NCI-H2196 (cell line): ENCODE measurements around the gene AWAT2.

Experiments used
- DNase-seq: peaks from one replicate; lab custom pipeline; 2025; ENCODE audit not compliant: unreplicated experiment; lab: John Stamatoyannopoulos, UW

The AWAT2 gene

GRCh38 chrX:70049925-70050324 is at the start of gene AWAT2:
AWAT2 (minus strand) TSS chrX:70049938; CDS start chrX:70049932, 6 bp downstream.
- no peak for DNase-seq

DNA sequence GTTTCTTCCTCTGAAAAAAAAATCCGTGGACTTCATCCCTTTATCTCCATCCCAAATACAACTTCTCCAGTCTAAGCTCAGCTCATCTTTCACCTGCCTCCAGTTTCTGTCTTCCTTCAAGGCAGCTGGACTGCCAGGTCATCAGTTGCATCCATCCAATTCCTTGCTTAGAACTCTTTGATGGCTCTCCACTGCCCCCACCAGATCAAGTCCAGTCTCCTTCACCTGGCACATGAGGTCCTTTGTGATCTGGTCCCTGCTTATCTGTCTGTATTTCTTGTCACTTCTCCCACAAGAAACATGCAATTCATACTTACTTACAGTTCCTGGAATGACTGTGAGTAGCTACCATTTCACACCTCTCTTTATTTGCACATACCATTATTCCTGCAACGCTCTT is 46.3 kb upstream of the AWAT2 start:
- no peak for DNase-seq

DNA sequence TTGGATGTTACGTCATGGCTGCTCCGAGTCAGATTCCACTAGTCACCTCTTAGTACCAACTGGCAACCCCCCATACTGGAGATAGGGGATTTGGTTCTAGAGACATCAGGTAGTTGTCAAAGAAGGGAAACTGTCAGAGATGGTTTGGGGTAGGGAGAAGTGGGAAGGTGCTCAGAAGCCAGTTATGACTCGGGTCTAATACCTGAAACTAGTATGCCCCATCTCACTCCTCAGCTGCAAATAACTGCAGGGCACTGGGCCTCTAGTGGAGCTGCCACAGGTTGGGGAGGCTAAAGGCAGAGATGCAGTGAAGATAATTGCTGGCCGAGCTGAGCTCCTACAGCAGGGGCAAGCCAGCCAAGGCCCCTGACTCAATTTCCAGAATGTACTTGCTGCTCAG is 42.5 kb upstream of the AWAT2 start:
- no peak for DNase-seq

GRCh38 chrX:70089604-70090297 is 40.0 kb upstream of the AWAT2 start:
- no peak for DNase-seq

DNA sequence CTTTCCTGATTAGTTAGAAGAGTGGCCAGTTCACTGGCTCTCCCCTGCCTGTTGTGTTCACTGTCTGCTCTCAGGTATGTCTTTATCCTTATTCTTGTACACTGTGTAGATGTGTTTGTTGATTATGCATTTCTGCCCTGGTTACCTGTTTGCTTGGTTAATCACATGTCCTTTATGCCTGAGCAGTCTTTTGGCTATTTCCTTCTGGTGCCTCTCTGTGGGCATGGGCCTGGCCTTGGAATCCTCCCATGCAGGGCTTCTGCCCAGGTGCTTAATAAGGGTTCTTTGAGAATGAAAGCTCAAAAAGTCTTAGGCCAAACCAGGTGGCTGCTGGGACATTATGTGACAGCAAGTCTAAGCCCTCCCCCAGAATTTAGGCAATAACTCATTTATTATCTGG is 39.0 kb upstream of the AWAT2 start:
- DNase-seq, result no peak

- DNase-seq, result peak; percentile 1
Observed at GRCh38 chrX:70087857-70088630, 38.3 kb upstream of the AWAT2 start.

DNA sequence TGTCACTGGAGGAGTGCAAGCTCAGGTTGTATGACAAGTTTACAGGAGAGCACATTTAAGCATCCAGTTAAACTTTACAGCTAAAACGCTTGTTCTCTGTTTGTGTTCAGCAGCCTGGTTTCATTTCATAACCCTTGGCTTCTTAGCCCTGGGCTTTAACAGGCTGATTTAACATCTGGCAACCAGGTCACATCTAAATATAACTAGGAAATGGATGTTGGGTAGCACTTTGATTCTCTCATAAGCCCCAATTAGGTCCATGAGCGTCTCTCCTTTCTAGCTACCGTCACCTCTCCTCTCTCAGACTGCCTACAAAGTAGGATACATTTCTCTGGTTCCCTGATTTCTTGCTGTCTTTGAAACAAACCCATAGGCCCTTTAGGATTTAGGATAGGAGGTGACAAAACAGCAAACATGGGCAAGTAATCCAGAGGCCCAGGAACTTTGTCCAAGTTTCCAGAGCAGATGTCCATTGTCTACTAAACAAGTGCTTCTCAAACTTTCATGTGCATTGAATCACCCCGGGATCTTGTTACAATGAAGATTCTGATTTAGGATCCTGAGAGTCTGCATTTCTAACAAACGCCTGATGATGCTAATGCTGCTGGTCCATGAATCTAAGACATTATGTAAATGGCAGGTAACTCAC is 35.0 kb upstream of the AWAT2 start:
- DNase-seq, result no peak

DNA sequence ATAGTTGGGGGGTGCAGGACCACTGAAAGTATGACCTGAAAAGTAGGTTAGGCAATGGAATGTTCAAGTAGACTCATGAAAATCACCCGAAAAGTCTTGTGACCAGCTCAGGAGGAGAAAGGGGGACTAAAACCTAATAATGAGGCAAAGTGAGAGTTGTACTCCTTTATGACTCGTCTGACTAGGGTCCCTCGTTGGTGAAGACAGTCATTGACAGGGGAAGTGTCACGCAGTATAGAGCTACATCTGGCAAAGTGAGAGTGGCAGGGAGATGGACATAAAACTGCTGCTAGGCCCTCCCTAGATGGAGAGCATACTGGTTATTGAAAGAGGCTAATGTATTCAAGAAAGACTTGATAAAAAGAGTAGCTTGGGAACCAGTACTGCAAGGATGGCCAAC is 33.0 kb upstream of the AWAT2 start:
- no peak for DNase-seq

DNA sequence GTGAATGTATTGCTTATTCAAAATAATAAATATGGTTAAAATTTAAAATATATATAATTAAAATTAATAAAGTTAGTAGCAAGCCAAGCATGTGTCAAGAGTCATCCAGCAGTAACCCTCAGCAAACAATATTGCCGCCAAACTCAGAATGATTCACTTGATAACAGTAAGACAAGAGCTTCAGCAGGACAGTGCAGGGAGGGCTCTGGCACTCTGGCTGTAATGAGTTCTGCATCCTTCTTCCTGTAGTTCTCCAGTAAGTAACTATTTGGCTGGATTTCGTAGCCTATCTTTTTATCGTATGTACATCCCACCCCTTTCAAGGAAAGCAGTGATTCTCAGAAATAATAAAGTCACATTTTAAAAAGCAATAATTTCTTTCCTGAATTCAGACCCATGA is 30.1 kb upstream of the AWAT2 start:
- DNase-seq, result no peak

GRCh38 chrX:70079297-70079696 is 29.6 kb upstream of the AWAT2 start:
- no peak for DNase-seq

DNA sequence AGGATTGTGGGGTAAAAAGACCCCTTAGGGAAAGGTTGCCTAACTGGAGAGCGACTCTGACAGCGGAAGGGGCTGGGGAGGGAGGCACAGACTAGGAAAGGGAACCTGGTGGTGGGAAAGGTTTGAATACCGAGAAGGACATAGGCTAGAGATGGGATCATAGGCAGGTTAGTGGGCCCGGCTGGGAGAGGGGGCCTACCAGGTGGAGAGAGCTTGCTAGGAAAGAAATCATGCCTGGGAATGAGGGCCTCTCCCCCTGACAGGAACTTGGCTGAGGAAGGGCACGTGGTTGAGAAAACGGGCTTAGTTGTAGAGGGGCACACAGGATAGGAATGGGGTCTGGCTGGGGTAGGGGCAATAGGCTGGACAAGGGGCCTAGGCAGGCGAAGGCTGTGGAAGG is 16.9 kb upstream of the AWAT2 start:
- DNase-seq, result no peak

GRCh38 chrX:70062961-70063550 is 13.3 kb upstream of the AWAT2 start:
- no peak for DNase-seq

DNA sequence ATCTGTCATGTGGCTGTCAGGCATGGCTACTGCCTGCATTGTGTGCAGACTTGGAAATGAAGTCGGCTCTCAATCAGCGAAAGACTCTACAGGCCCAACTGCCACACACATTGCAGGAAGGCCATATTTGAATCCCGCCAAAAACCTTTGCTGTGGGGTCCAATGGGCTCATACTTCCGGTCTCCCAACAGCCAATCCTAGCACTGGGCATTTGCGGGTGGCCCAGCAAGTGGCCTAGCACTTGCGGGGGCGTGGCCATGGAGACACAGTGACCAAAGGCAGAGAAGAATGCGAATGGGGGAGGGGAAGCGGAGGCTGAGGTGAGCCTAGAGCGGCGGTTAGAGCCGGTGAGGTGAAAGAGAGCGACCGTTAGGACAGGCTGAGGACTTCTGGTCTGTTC is 12.3 kb upstream of the AWAT2 start, which contains the start of gene OTUD6A:
OTUD6A (plus strand) TSS at position 382 of the 400 bp plus-strand sequence. CDS start 68 bp downstream, outside the sequence.
- DNase-seq, result no peak

- DNase-seq, result no peak
Observed at GRCh38 chrX:70054391-70054790, 4.7 kb upstream of the AWAT2 start.

DNA sequence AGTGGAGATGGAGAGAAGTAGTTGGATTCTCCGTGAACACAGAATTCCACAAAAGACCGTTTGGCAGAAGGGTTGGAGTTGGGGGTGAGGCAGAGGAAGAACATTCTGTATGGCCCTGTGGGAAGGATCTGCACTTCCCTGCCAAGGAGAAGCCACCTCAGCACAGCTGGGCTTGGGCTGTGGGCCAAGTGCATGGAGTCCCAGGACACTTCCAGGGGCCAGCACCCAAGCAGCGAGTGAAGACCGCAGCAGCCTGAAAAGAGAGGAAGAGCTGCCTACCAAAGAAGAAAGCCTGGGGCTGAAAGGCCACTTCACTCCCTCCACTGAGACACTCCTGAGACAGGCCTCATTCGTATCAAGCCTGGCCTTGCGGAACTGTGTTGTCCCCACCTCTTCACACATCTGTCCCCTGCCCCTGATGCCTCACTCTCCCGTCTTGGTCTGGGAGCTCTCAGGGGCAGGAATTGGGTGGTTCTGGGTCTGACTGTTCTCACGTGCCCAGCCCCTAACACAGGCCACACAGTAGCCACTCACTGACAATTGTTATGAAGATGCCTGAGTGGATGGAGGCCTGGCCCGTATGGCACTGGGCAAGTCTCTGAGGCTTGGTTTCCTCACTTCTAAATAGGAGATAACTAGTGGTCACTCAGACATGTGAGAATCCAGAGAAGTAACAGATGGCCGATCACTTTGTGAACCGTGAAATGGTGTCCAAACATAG is 3.3 kb upstream of the AWAT2 start:
- no peak for DNase-seq

DNA sequence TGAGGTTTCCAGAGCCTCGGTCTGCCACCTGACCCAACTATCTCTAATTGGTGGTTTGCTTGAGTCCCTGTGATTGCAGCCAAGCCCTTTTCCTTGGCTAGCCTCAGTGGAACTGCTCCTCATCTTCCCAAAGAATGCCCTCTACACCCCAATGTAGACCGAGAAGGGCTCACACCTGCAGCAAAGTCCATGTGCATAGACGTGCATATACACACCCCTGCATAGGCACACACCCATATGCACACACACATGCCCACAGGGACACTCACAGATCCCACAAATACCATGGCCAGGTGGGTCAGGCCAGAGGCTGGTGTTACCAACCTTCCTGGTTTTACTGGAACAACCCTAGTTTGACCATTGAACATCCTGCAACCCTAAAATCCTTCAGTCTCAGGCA is 332 bp downstream of the AWAT2 start:
- DNase-seq, result no peak

DNA sequence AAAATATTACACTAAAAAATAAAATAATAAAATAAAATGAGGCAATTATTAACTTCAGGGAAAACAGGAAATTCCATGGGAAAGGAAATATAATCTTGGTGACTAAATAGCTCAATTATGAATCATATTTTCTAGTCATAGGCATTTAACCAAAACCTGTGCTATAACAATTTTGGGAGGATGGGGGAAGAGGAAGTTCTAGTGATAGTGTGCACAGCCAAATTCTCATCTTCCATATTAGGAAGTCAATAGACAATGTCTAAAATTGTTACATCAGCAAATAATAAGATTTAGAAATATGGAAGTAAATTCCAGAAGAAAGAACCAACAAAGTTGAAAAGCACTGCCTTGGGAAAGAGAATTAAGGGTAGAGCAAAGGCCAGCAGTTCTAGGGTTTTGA is 2.8 kb downstream of the AWAT2 start:
- no peak for DNase-seq

DNA sequence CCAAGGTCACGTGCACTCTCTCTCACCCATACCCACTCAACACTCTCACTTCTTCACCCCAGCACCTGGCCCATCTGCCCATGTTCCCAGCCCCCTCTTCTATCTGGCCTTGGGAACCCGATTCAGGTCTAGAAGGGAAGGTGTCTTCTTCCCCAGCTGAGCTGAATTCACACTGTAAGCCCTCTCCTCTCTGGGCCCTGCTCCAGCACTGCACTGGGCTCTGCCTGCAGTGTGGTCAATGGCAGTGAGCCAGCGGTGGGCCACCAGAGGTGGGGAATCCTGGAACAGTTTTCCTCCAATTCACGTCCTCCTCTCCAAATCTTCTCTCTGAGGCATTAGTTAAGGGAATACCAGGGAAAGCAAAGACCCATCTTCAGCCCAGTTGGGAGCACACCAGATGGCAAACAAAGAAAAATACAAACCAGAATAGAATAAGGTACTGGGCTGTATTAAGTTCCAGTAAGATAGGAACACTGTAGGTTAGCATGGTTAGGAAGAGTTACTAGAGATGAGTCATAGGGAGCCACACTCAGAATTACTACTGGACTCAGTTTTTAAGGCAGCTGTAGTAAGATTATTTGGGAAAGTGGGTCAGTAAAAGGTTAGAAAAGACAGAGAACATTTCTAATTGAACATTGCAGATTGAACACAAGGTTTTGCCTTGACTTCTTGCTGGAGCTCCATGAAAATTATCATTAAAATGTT is 5.0 kb downstream of the AWAT2 start:
- DNase-seq, result no peak

- no peak for DNase-seq
Observed at GRCh38 chrX:70043685-70044084, 6.1 kb downstream of the AWAT2 start.
